GM19438 (cell line): ENCODE measurements around the gene YWHAG.
"Not testable (repeated sequence)": the region's sequence is repeated elsewhere in the genome, so short reads cannot be mapped to it uniquely, and the experiment has no call there.

Experiments
- ATAC-seq: cut with Tn5 transposase; IDR thresholded peaks from one replicate; pipeline ENCODE4 v1.9.1; 2021; ENCODE audit warnings: low read depth; ENCODE audit not compliant: unreplicated experiment

Gene YWHAG

GRCh38 chr7:76351372-76351771, 7.4 kb downstream of the YWHAG start:
- ATAC-seq: no peak

GRCh38 chr7:76349313-76349885, 9.4 kb downstream of the YWHAG start:
- no peak for ATAC-seq

- ATAC-seq: no peak
These were observed 11.1 kb downstream of the YWHAG start for GRCh38 chr7:76347710-76348109.

GRCh38 chr7:76346778-76347177, 12.0 kb downstream of the YWHAG start:
- ATAC-seq: no peak

- no peak for ATAC-seq
These were observed 12.7 kb downstream of the YWHAG start for GRCh38 chr7:76346097-76346496.

- no peak for ATAC-seq
These were observed 14.9 kb downstream of the YWHAG start for GRCh38 chr7:76343931-76344321.

- ATAC-seq: no peak
These were observed 15.4 kb downstream of the YWHAG start for GRCh38 chr7:76343294-76343930.

- ATAC-seq: no peak
These were observed 16.6 kb downstream of the YWHAG start for GRCh38 chr7:76342222-76342621.

- no peak for ATAC-seq
These were observed 18.1 kb downstream of the YWHAG start for GRCh38 chr7:76340617-76341131.

- ATAC-seq: no peak
These were observed 20.3 kb downstream of the YWHAG start for GRCh38 chr7:76338298-76339084.

GRCh38 chr7:76337147-76337546, 21.6 kb downstream of the YWHAG start:
- ATAC-seq: no peak

GRCh38 chr7:76336094-76336493, 22.7 kb downstream of the YWHAG start:
- ATAC-seq: no peak

- not testable (repeated sequence) for ATAC-seq
These were observed 23.4 kb downstream of the YWHAG start for GRCh38 chr7:76335417-76335816.

GRCh38 chr7:76334320-76334967, 24.3 kb downstream of the YWHAG start:
- ATAC-seq: no peak

- ATAC-seq: no peak
These were observed 25.2 kb downstream of the YWHAG start for GRCh38 chr7:76333511-76334101.

GRCh38 chr7:76332078-76332477, 26.7 kb downstream of the YWHAG start:
- ATAC-seq: no peak

GRCh38 chr7:76330673-76331072, 28.1 kb downstream of the YWHAG start:
- no peak for ATAC-seq

- ATAC-seq: no peak
These were observed 28.5 kb downstream of the YWHAG start for GRCh38 chr7:76330261-76330660.

GRCh38 chr7:76329479-76329878, 29.3 kb downstream of the YWHAG start:
- no peak for ATAC-seq

GRCh38 chr7:76328389-76328788, 30.4 kb downstream of the YWHAG start:
- no peak for ATAC-seq

GRCh38 chr7:76327610-76328009, 31.2 kb downstream of the YWHAG start:
- no peak for ATAC-seq
